Mucosa of gallbladder (tissue), 1 donor: Measurements from ENCODE around the gene EXT2. TPM values are rescaled to one million over a fixed set of nuclear protein-coding genes. Genes with fewer than 3 reads are reported as not detected.

Experiments used
- DNase-seq: peaks from one replicate; pipeline ENCODE4 v3.0.0-alpha.2; 2020; ENCODE audit warnings: low spot score
- total RNA-seq: library from RNA; stranded (reverse); gene quantifications from one replicate; pipeline ENCODE4 v1.2.1, GENCODE V29; 2021
- donor health status: DM: no; HTN: no; CAD: no.

EXT2 gene
- total RNA-seq, 1 donor from 2014 or later: 61.3 TPM

- DNase-seq: no peak
Measured at GRCh38 chr11:44085330-44085729, 10.1 kb upstream of the EXT2 start.

- no peak for DNase-seq
Measured at GRCh38 chr11:44088377-44088776, 7.1 kb upstream of the EXT2 start.

- DNase-seq: no peak
Measured at GRCh38 chr11:44088871-44089270, 6.6 kb upstream of the EXT2 start.

- DNase-seq: no peak
Measured at GRCh38 chr11:44090539-44090938, 4.9 kb upstream of the EXT2 start.

GRCh38 chr11:44094260-44094868, 1.1 kb upstream of the EXT2 start:
- peak; percentile 85 for DNase-seq

GRCh38 chr11:44096360-44097185, 1.1 kb downstream of the EXT2 start:
- no peak for DNase-seq

- DNase-seq: no peak
Measured at GRCh38 chr11:44097821-44098220, 2.3 kb downstream of the EXT2 start.

- DNase-seq: no peak
Measured at GRCh38 chr11:44101098-44101497, 5.6 kb downstream of the EXT2 start.

GRCh38 chr11:44104481-44105294, 9.2 kb downstream of the EXT2 start:
- no peak for DNase-seq

GRCh38 chr11:44108260-44108659, 12.8 kb downstream of the EXT2 start:
- DNase-seq: no peak

GRCh38 chr11:44110231-44110679, 14.8 kb downstream of the EXT2 start:
- DNase-seq: peak; percentile 35

GRCh38 chr11:44112091-44112821, 16.8 kb downstream of the EXT2 start:
- no peak for DNase-seq

GRCh38 chr11:44113018-44113417, 17.5 kb downstream of the EXT2 start:
- DNase-seq: no peak

GRCh38 chr11:44113572-44113971, 18.1 kb downstream of the EXT2 start:
- DNase-seq: no peak

GRCh38 chr11:44116234-44116830, 20.9 kb downstream of the EXT2 start:
- no peak for DNase-seq

GRCh38 chr11:44120169-44120568, 24.7 kb downstream of the EXT2 start:
- no peak for DNase-seq

- DNase-seq: no peak
Measured at GRCh38 chr11:44125598-44125997, 30.1 kb downstream of the EXT2 start.

- no peak for DNase-seq
Measured at GRCh38 chr11:44126304-44126703, 30.8 kb downstream of the EXT2 start.

- DNase-seq: no peak
Measured at GRCh38 chr11:44127130-44127529, 31.7 kb downstream of the EXT2 start.

- DNase-seq: no peak
Measured at GRCh38 chr11:44128729-44129128, 33.3 kb downstream of the EXT2 start.

- no peak for DNase-seq
Measured at GRCh38 chr11:44130751-44131150, 35.3 kb downstream of the EXT2 start.
